K562 (cell line): ENCODE data around the gene UBR7. TPM values are rescaled to one million over a fixed set of nuclear protein-coding genes. Genes with fewer than 3 reads are reported as not detected.
A peak's percentile ranks its signal among the peaks of the same experiment; 100 is the strongest.

ENCODE experiments used
- ATAC-seq: fragments of 200-7000 bp; cut with Tn5 transposase; 3 replicates; pipeline ENCODE4 v1.9.1; 2020; ENCODE audit warnings: moderate library complexity
- BruUV-seq: library from RNA; stranded (reverse); fragments of 400-500 nt; replicated peaks from 2 replicates; lab custom pipeline; 2021; lab: Mats Ljungman, UMichigan
- CTCF ChIA-PET: fragments of 300-600 bp; formaldehyde crosslinking; extraction: SDS; loops from one replicate; lab custom pipeline; 2021; ENCODE audit warnings: low intra/inter-chr PET ratio; lab: Yijun Ruan, JAX
- POLR2A ChIA-PET: fragments of 300-600, 350-650 bp; sonication (Branson Sonifier 250); formaldehyde crosslinking; extraction: SDS; loops from one replicate; lab custom pipeline; 2021; ENCODE audit warnings: antibody characterized with exemption, inconsistent platforms; lab: Yijun Ruan, JAX
- DNase-seq, 4 experiments: peaks; one replicate each; pipeline versions ENCODE4 v3.0.0 to v3.0.0-alpha.2; 2011 to 2018; ENCODE audit warnings: low spot score in 3 of 4, mixed read lengths in 3 of 4; ENCODE audit errors: extremely low read depth in 1 of 4
- FAIRE-seq: peaks from 2 replicates; lab custom pipeline; 2011; peaks lifted over from hg19 to GRCh38; lab: Jason Lieb, UNC
- H2AFZ ChIP-seq: 2 replicates; pipeline ENCODE4 v1.6.0; 2011; ENCODE audit warnings: low read depth, low read length, control low read depth, inconsistent platforms
- H3K27ac ChIP-seq: fragments of 200-600 bp; 3 replicates; pipeline ENCODE4 v1.8.0; 2011; ENCODE audit warnings: low read depth, mild to moderate bottlenecking, control low read depth, inconsistent platforms, low read length, moderate library complexity, mixed read lengths; ENCODE audit errors: extremely low read depth
- H3K27me3 ChIP-seq, 2 experiments: fragments of 300-600 bp in 1 of 2; 2 replicates in 1 of 2; 3 replicates in 1 of 2; pipeline versions ENCODE4 v1.6.0 to v1.8.0; 2011; ENCODE audit warnings: inconsistent platforms in 2 of 2, low read length in 2 of 2, mild to moderate bottlenecking in 1 of 2, mixed read lengths in 1 of 2, moderate library complexity in 1 of 2; ENCODE audit not compliant: control insufficient read depth in 2 of 2, insufficient read depth in 2 of 2
- H3K36me3 ChIP-seq: fragments of 300-600 bp; 3 replicates; pipeline ENCODE4 v1.8.0; 2011; ENCODE audit warnings: mild to moderate bottlenecking, low read length, inconsistent platforms; ENCODE audit not compliant: control insufficient read depth, insufficient read depth
- H3K4me1 ChIP-seq, 2 experiments: fragments of 200-600 bp in 1 of 2; replicated peaks in 1 of 2; 2 replicates in 1 of 2; 3 replicates in 1 of 2; pipeline versions ENCODE4 v1.5.1 to v1.8.0; 2011; ENCODE audit warnings: inconsistent platforms in 2 of 2, low read length in 2 of 2, mild to moderate bottlenecking in 1 of 2, mixed read lengths in 1 of 2, moderate library complexity in 1 of 2; ENCODE audit not compliant: control insufficient read depth in 2 of 2, insufficient read depth in 2 of 2
- H3K4me2 ChIP-seq: 2 replicates; pipeline ENCODE4 v1.6.1; 2011; ENCODE audit warnings: low read length, control low read depth, inconsistent platforms, mixed read lengths; ENCODE audit not compliant: insufficient read depth
- H3K4me3 ChIP-seq: fragments of 200-600 bp; sonication (generic), shearing (Covaris generic); 2 replicates; pipeline ENCODE4 v1.5.1; 2016; ENCODE audit warnings: control low read depth, inconsistent platforms
- H3K79me2 ChIP-seq: fragments of 200-600 bp; 3 replicates; pipeline ENCODE4 v1.8.0; 2011; ENCODE audit warnings: low read length, inconsistent platforms; ENCODE audit not compliant: control insufficient read depth, insufficient read depth
- H3K9ac ChIP-seq, 2 experiments: 2 replicates each; pipeline versions ENCODE4 v1.6.0 to v1.6.1; 2011; ENCODE audit warnings: low read depth in 2 of 2, low read length in 2 of 2, control low read depth in 1 of 2, inconsistent platforms in 1 of 2, mild to moderate bottlenecking in 1 of 2, mixed read lengths in 1 of 2; ENCODE audit not compliant: insufficient read depth in 1 of 2
- H3K9me1 ChIP-seq: one replicate; pipeline ENCODE4 v1.6.0; 2011; ENCODE audit warnings: inconsistent platforms, mild to moderate bottlenecking, low read length, moderate library complexity; ENCODE audit not compliant: control insufficient read depth, insufficient read depth
- H3K9me3 ChIP-seq: replicated peaks from 2 replicates; pipeline ENCODE4 v1.5.1; 2011; ENCODE audit warnings: low read depth, low read length, inconsistent platforms; ENCODE audit not compliant: control insufficient read depth, insufficient read depth
- H4K20me1 ChIP-seq: replicated peaks from 2 replicates; pipeline ENCODE4 v1.6.1; 2011; ENCODE audit warnings: low read length, inconsistent platforms, mixed read lengths; ENCODE audit not compliant: control insufficient read depth, insufficient read depth
- CXXC5 ChIP-seq: fragments of 250-450 bp; sonication (Bioruptor Pico); IDR thresholded peaks from 2 replicates; pipeline ENCODE4 v1.8.0; 2022; ENCODE audit warnings: inconsistent platforms, mild to moderate bottlenecking, moderate library complexity
- ETV5 ChIP-seq: sonication (generic); formaldehyde crosslinking; IDR thresholded peaks from 2 replicates; pipeline ENCODE4 v1.4.0; 2020; ENCODE audit warnings: low read depth, mild to moderate bottlenecking, missing genetic modification reagents
- GTF2F1 ChIP-seq: IDR thresholded peaks from 2 replicates; pipeline ENCODE4 v1.6.1; 2011; ENCODE audit warnings: low read depth, low read length, improper control_type of control experiment
- HDAC2 ChIP-seq: fragments of 450-650 bp; IDR thresholded peaks from 2 replicates; pipeline ENCODE4 v1.6.1; 2016; ENCODE audit warnings: mild to moderate bottlenecking
- HEY1 ChIP-seq: fragments of 250-450 bp; sonication (Bioruptor Pico); IDR thresholded peaks from 2 replicates; pipeline ENCODE4 v1.5.0; 2020; ENCODE audit warnings: mild to moderate bottlenecking, moderate library complexity, borderline replicate concordance
- HSF4 ChIP-seq: fragments of 250-450 bp; sonication (Bioruptor Pico); IDR thresholded peaks from 2 replicates; pipeline ENCODE4 v2.1.2; 2022; ENCODE audit warnings: mild to moderate bottlenecking, moderate library complexity, borderline replicate concordance
- KDM1A ChIP-seq, 2 experiments: fragments of 450-650 bp; IDR thresholded peaks; 2 replicates each; pipeline ENCODE4 v1.6.1; 2016; ENCODE audit warnings: mild to moderate bottlenecking in 2 of 2
- KLF1 ChIP-seq: fragments of 450-650 bp; IDR thresholded peaks from 2 replicates; pipeline ENCODE4 v1.6.1; 2016; ENCODE audit warnings: missing genetic modification characterization, missing compliant biosample characterization
- NBN ChIP-seq: fragments of 450-650 bp; IDR thresholded peaks from 2 replicates; pipeline ENCODE4 v1.6.1; 2016; ENCODE audit warnings: low read depth, mild to moderate bottlenecking
- NFE2 ChIP-seq: IDR thresholded peaks from 2 replicates; pipeline ENCODE4 v1.6.1; 2014; ENCODE audit warnings: antibody characterized with exemption, low read depth
- PHB2 ChIP-seq: fragments of 450-650 bp; IDR thresholded peaks from 2 replicates; pipeline ENCODE4 v1.6.1; 2017; ENCODE audit warnings: low read depth
- RBM17 ChIP-seq: fragments of 200-400 bp; formaldehyde crosslinking; IDR thresholded peaks from 2 replicates; pipeline ENCODE4 v1.6.1; 2017; ENCODE audit warnings: low read depth, mild to moderate bottlenecking, low read length, borderline replicate concordance
- SAFB ChIP-seq: fragments of 200-400 bp; formaldehyde crosslinking; IDR thresholded peaks from 2 replicates; pipeline ENCODE4 v1.6.1; 2017; ENCODE audit warnings: low read depth, low read length, borderline replicate concordance
- SMAD3 ChIP-seq: fragments of 450-650 bp; formaldehyde crosslinking; conservative IDR thresholded peaks from 2 replicates; pipeline ENCODE4 v1.4.0; 2020; ENCODE audit warnings: mild to moderate bottlenecking
- SNAPC5 ChIP-seq: fragments of 250-450 bp; sonication (Bioruptor Pico); IDR thresholded peaks from 2 replicates; pipeline ENCODE4 v1.8.0; 2021; ENCODE audit warnings: moderate library complexity, mild to moderate bottlenecking, inconsistent platforms
- SUPT5H ChIP-seq: fragments of 450-650 bp; IDR thresholded peaks from 2 replicates; pipeline ENCODE4 v1.6.1; 2016
- TBP ChIP-seq: optimal IDR thresholded peaks from 2 replicates; pipeline ENCODE3; 2011; ENCODE audit warnings: low read depth, low read length, improper control_type of control experiment
- ZFX ChIP-seq: sonication (generic); formaldehyde crosslinking; IDR thresholded peaks from 2 replicates; pipeline ENCODE4 v1.8.0; 2022; ENCODE audit warnings: mild to moderate bottlenecking, missing genetic modification reagents, moderate library complexity
- ZNF354B ChIP-seq: fragments of 250-450 bp; sonication (Bioruptor Pico); IDR thresholded peaks from 2 replicates; pipeline ENCODE4 v1.4.0; 2020
- ZNF57 ChIP-seq: fragments of 450-650 bp; formaldehyde crosslinking; IDR thresholded peaks from 2 replicates; pipeline ENCODE4 v1.4.0; 2020; ENCODE audit warnings: mild to moderate bottlenecking, moderate library complexity
- ZNF830 ChIP-seq: fragments of 250-450 bp; sonication (Bioruptor Pico); IDR thresholded peaks from 2 replicates; pipeline ENCODE4 v1.5.0; 2021; ENCODE audit warnings: mild to moderate bottlenecking
- WGBS: fragments of 100-300 bp; shearing (Covaris generic); methylation state at CpG from one replicate; pipeline ENCODE4 v1.1.6; 2016; ENCODE audit warnings: low coverage, mixed read lengths; ENCODE audit not compliant: insufficient coverage; ENCODE audit errors: missing lambda C conversion rate; 5-methylcytosine and 5-hydroxymethylcytosine counted together
- in situ Hi-C: fragments of 300-500 bp; cut with MboI; formaldehyde crosslinking; loops from 4 replicates; pipeline ENCODE4 v1.15.0; 2018; ENCODE audit warnings: inconsistent platforms, mixed read lengths
- intact Hi-C: fragments of 100-400 bp; cut with micrococcal nuclease; formaldehyde crosslinking; loops from 2 replicates; pipeline ENCODE4 v1.14.2; 2022
- polyA plus RNA-seq, 8 experiments: library from polyadenylated mRNA; depleted of rRNA in 4 of 8; stranded (reverse) in 5 of 8; unstranded in 3 of 8; fragments of >200 nt; fragmentation: Nextera tagmentation in 2 of 8; fragmentation: Illumina TruSeq in 1 of 8; extraction: Ambion mirVana in 2 of 8; extraction: Trizol in 1 of 8; gene quantifications; 2 replicates each; pipeline versions ENCODE4 v1.2.1 to v1.2.3, GENCODE V29; 2011 to 2014; ENCODE audit warnings: inconsistent platforms in 1 of 8, missing spikeins in 1 of 8
- total RNA-seq, 7 experiments: library from RNA; depleted of rRNA in 6 of 7; stranded (reverse); fragments of >200 nt in 6 of 7; fragmentation: Illumina TruSeq in 2 of 7; extraction: Trizol in 2 of 7; gene quantifications; 2 replicates each; pipeline versions ENCODE4 v1.2.1 to v1.2.3, GENCODE V29; 2011 to 2021; ENCODE audit warnings: low replicate concordance in 1 of 7
- TF ChIP-seq, protein P1 (sequence below): fragments of 450-650 bp; IDR thresholded peaks from 2 replicates; pipeline ENCODE4 v1.7.1; 2018; ENCODE audit warnings: mild to moderate bottlenecking, low read depth; ENCODE audit not compliant: partially characterized antibody

UBR7 gene
- total and polyA plus RNA-seq, 9 of the 15 experiments (the other 6 are each of a cell fraction or from before 2014, with no cell fraction given): 12.5 to 63.0 (median 34.4) TPM

- in situ Hi-C loops: no loop called here
- CTCF ChIA-PET: interaction anchor here (0.6 kb wide), 1 partner anchor 73 kb away, joined by 3 read pairs; no protein-coding TSS in a partner anchor
- TF ChIP-seq SAFB (no peak), PHB2 (no peak), GTF2F1 (no peak), NBN (no peak), SUPT5H (no peak), KLF1 (tag) (no peak), SNAPC5 (no peak), RBM17 (no peak), HDAC2 (peak; percentile 55), ZFX (CRISPR knock-in tag) (no peak), ZNF57 (CRISPR knock-in tag) (no peak), ZNF830 (CRISPR knock-in tag) (no peak), ZNF354B (CRISPR knock-in tag) (no peak), TBP (no peak), SMAD3 (no peak), NFE2 (no peak), CXXC5 (CRISPR knock-in tag) (0 out of 2 replicates have a peak, but pooled peaks have one; percentile 5), ETV5 (no peak), HSF4 (CRISPR knock-in tag) (no peak), KDM1A (IDR thresholded peaks at IDR 0.05) (peak; percentile 82 to 84), HEY1 (CRISPR knock-in tag) (no peak)
- TF ChIP-seq, protein P1, sequence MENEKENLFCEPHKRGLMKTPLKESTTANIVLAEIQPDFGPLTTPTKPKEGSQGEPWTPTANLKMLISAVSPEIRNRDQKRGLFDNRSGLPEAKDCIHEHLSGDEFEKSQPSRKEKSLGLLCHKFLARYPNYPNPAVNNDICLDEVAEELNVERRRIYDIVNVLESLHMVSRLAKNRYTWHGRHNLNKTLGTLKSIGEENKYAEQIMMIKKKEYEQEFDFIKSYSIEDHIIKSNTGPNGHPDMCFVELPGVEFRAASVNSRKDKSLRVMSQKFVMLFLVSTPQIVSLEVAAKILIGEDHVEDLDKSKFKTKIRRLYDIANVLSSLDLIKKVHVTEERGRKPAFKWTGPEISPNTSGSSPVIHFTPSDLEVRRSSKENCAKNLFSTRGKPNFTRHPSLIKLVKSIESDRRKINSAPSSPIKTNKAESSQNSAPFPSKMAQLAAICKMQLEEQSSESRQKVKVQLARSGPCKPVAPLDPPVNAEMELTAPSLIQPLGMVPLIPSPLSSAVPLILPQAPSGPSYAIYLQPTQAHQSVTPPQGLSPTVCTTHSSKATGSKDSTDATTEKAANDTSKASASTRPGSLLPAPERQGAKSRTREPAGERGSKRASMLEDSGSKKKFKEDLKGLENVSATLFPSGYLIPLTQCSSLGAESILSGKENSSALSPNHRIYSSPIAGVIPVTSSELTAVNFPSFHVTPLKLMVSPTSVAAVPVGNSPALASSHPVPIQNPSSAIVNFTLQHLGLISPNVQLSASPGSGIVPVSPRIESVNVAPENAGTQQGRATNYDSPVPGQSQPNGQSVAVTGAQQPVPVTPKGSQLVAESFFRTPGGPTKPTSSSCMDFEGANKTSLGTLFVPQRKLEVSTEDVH: no peak
Observed at GRCh38 chr14:93185349-93185720, 21.7 kb upstream of the UBR7 start.

More at GRCh38 chr14:93185349-93185720, 21.7 kb upstream of the UBR7 start:
- no peaks in the 10 kb centered on the region for H3K27me3 ChIP-seq
- H3K9me1 ChIP-seq: no peaks in the 10 kb centered on the region
- 2% methylated on average over 10 of the region's 10 CpGs for WGBS
- peaks cover 22% of the 10 kb centered on the region; the same call in 1 of the 3 replicates for H3K36me3 ChIP-seq
- H3K4me1 ChIP-seq: peaks cover 6 to 15% of the 10 kb centered on the region in 2 experiments; a peak in 3 of 5 replicates
- POLR2A ChIA-PET: interaction anchor here (0.6 to 1.1 kb wide), 5 partner anchors 21 to 1200 kb away, joined by 3 read pairs; partner anchors contain the start of gene GOLGA5
- H3K9ac ChIP-seq: peak overlapping the region; percentile 72 to 90
- H4K20me1 ChIP-seq: no peaks in the 10 kb centered on the region
- no TSS peak for BruUV-seq
- H3K4me3 ChIP-seq: peak overlapping the region; percentile 88
- ATAC-seq (no peak), DNase-seq (no peak), FAIRE-seq (peak; percentile 11)
- H3K79me2 ChIP-seq: peaks cover 16% of the 10 kb centered on the region
- peak overlapping the region; percentile 85; the same call in 2 of the 3 replicates for H3K27ac ChIP-seq
- H3K9me3 ChIP-seq: no peaks in the 10 kb centered on the region
- intact Hi-C loops: no loop called here
- peak overlapping the region; percentile 90 for H3K4me2 ChIP-seq
- H2AFZ ChIP-seq: peak overlapping the region; percentile 76; the same call in 1 of the 2 replicates
